Astrocyte (in vitro differentiated cells and primary cell): ENCODE measurements around the gene UNKL. TPM values are rescaled to one million over a fixed set of nuclear protein-coding genes. Genes with fewer than 3 reads are reported as not detected.

Source experiments
- DNase-seq: peaks from one replicate; pipeline ENCODE4 v3.0.0-alpha.2; 2010; ENCODE audit warnings: low read depth
- FAIRE-seq: peaks from 2 replicates; lab custom pipeline; 2011; peaks lifted over from hg19 to GRCh38; lab: Jason Lieb, UNC
- H2AFZ ChIP-seq: 2 replicates; pipeline ENCODE4 v1.6.0; 2012; ENCODE audit warnings: low read depth, low read length, inconsistent platforms
- H3K27ac ChIP-seq: 2 replicates; pipeline ENCODE4 v1.5.1; 2011; ENCODE audit warnings: low read depth, low read length, inconsistent platforms
- H3K27me3 ChIP-seq: 2 replicates; pipeline ENCODE4 v1.6.0; 2011; ENCODE audit warnings: low read length, inconsistent platforms; ENCODE audit not compliant: insufficient read depth
- H3K36me3 ChIP-seq: 2 replicates; pipeline ENCODE4 v1.5.1; 2011; ENCODE audit warnings: low read length, inconsistent platforms; ENCODE audit not compliant: insufficient read depth
- H3K4me1 ChIP-seq: 2 replicates; pipeline ENCODE4 v1.5.1; 2011; ENCODE audit warnings: low read length, inconsistent platforms; ENCODE audit not compliant: insufficient read depth
- H3K4me2 ChIP-seq: 2 replicates; pipeline ENCODE4 v1.6.0; 2012; ENCODE audit warnings: low read length, inconsistent platforms
- H3K4me3 ChIP-seq: 2 replicates; pipeline ENCODE4 v1.5.1; 2011; ENCODE audit warnings: low read depth, mild to moderate bottlenecking, low read length, inconsistent platforms; ENCODE audit not compliant: insufficient read depth
- H3K79me2 ChIP-seq: 2 replicates; pipeline ENCODE4 v1.6.0; 2012; ENCODE audit warnings: mild to moderate bottlenecking, low read length, inconsistent platforms; ENCODE audit not compliant: insufficient read depth
- H3K9ac ChIP-seq: 2 replicates; pipeline ENCODE4 v1.6.0; 2012; ENCODE audit warnings: mild to moderate bottlenecking, low read length, inconsistent platforms
- H3K9me3 ChIP-seq: 2 replicates; pipeline ENCODE4 v1.5.1; 2012; ENCODE audit warnings: low read depth, mild to moderate bottlenecking, low read length, inconsistent platforms; ENCODE audit not compliant: insufficient read depth
- H4K20me1 ChIP-seq: 2 replicates; pipeline ENCODE4 v1.6.0; 2012; ENCODE audit warnings: low read length, inconsistent platforms; ENCODE audit not compliant: insufficient read depth
- H3K27ac Mint-ChIP-seq: one replicate; pipeline ENCODE4 v1.8.0; 2021; ENCODE audit warnings: mild to moderate bottlenecking, mixed read lengths; ENCODE audit not compliant: unreplicated experiment
- H3K27me3 Mint-ChIP-seq: one replicate; pipeline ENCODE4 v1.8.0; 2021; ENCODE audit warnings: low read depth, mixed read lengths; ENCODE audit not compliant: unreplicated experiment
- H3K36me3 Mint-ChIP-seq: one replicate; pipeline ENCODE4 v1.8.0; 2021; ENCODE audit warnings: low read depth, mixed read lengths; ENCODE audit not compliant: unreplicated experiment
- H3K4me1 Mint-ChIP-seq: one replicate; pipeline ENCODE4 v1.8.0; 2021; ENCODE audit warnings: low read depth, mixed read lengths; ENCODE audit not compliant: unreplicated experiment
- H3K4me3 Mint-ChIP-seq: one replicate; pipeline ENCODE4 v1.8.0; 2021; ENCODE audit warnings: mild to moderate bottlenecking, moderate library complexity, mixed read lengths; ENCODE audit not compliant: unreplicated experiment
- H3K9me3 Mint-ChIP-seq: one replicate; pipeline ENCODE4 v1.8.0; 2021; ENCODE audit warnings: mild to moderate bottlenecking, mixed read lengths; ENCODE audit not compliant: unreplicated experiment
- EZH2 ChIP-seq: IDR thresholded peaks from 2 replicates; pipeline ENCODE4 v1.6.1; 2012; ENCODE audit warnings: mild to moderate bottlenecking, low read length, inconsistent platforms; ENCODE audit not compliant: insufficient read depth
- total RNA-seq: library from RNA; stranded (reverse); gene quantifications from 2 replicates; pipeline ENCODE4 v1.2.1, GENCODE V29; 2021
- TF ChIP-seq, protein P1 (sequence below): IDR thresholded peaks from 2 replicates; pipeline ENCODE4 v1.5.1; 2011; ENCODE audit warnings: low read depth, mild to moderate bottlenecking, inconsistent platforms, low read length, moderate library complexity; ENCODE audit not compliant: insufficient read depth

Gene UNKL
- total RNA-seq, 1 donor from 2014 or later: 10.7 TPM

DNA sequence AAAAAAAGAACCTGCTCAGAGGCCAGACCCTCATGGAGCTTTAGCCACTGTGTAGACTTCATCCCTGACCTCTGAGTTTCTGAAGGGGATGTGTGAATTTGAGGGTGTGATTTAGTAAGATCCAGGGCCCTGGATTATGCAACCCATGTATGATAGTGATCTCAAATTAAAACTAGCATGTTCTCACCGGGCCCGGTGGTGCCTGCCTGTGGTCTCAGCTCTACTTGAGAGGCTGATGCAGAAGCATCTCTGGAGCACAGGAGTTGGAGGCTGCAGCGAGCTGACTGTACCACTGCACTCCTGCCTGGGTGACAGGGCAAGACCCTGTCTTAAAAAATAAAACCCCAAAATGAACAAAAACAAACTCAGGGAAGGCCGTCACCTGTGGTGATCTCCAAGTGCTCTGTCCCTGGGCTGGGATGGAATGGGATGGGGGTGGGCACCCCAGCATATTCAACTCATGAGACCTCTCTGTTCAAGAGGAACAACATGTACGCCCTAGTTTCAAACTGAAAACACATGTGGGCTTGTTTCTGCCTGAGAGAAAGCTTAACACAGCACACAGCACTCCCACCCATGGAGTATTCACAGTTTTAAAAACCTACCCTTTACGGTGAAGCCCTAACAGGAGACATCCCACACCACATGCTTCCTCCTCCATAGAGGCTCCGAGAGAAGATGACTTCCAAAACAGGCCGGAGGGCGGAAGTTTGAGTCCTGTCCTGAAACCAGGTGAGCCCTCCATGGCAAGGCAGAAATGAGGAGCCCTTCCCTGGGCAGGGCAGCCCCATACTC is 32.7 kb downstream of the UNKL start:
- no peak overlapping the region for H3K27ac ChIP-seq
- no peak for DNase-seq
- no peak for FAIRE-seq
- no peak overlapping the region for H2AFZ ChIP-seq
- no peak overlapping the region for H3K4me3 ChIP-seq
- H3K36me3 Mint-ChIP-seq: peaks cover 10% of the 10 kb centered on the region
- H3K4me1 ChIP-seq: peaks cover 11% of the 10 kb centered on the region
- H3K9me3 ChIP-seq: no peaks in the 10 kb centered on the region
- no peaks in the 10 kb centered on the region for H3K9me3 Mint-ChIP-seq
- H3K4me2 ChIP-seq: no peak overlapping the region
- H3K79me2 ChIP-seq: peaks cover 5% of the 10 kb centered on the region
- H3K9ac ChIP-seq: no peak overlapping the region
- H3K4me1 Mint-ChIP-seq: peaks cover 2% of the 10 kb centered on the region
- TF ChIP-seq, protein P1, sequence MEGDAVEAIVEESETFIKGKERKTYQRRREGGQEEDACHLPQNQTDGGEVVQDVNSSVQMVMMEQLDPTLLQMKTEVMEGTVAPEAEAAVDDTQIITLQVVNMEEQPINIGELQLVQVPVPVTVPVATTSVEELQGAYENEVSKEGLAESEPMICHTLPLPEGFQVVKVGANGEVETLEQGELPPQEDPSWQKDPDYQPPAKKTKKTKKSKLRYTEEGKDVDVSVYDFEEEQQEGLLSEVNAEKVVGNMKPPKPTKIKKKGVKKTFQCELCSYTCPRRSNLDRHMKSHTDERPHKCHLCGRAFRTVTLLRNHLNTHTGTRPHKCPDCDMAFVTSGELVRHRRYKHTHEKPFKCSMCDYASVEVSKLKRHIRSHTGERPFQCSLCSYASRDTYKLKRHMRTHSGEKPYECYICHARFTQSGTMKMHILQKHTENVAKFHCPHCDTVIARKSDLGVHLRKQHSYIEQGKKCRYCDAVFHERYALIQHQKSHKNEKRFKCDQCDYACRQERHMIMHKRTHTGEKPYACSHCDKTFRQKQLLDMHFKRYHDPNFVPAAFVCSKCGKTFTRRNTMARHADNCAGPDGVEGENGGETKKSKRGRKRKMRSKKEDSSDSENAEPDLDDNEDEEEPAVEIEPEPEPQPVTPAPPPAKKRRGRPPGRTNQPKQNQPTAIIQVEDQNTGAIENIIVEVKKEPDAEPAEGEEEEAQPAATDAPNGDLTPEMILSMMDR: no peak
- no peak for TF ChIP-seq EZH2
- H3K36me3 ChIP-seq: no peaks in the 10 kb centered on the region
- H4K20me1 ChIP-seq: peaks cover 14% of the 10 kb centered on the region
- H3K4me3 Mint-ChIP-seq: no peak overlapping the region
- H3K27me3 Mint-ChIP-seq: peaks cover 3% of the 10 kb centered on the region
- no peak overlapping the region for H3K27ac Mint-ChIP-seq
- H3K27me3 ChIP-seq: no peaks in the 10 kb centered on the region

- peaks cover 2% of the 10 kb centered on the region for H3K4me1 Mint-ChIP-seq
- H3K27me3 Mint-ChIP-seq: peaks cover 3% of the 10 kb centered on the region
- Histone ChIP-seq H2AFZ (no peak overlapping the region), H3K4me1 (peaks cover 11% of the 10 kb centered on the region), H3K79me2 (peaks cover 5% of the 10 kb centered on the region), H3K4me3 (no peak overlapping the region), H3K4me2 (peak overlapping the region; percentile 92), H4K20me1 (peaks cover 22% of the 10 kb centered on the region), H3K9ac (no peak overlapping the region), H3K9me3 (no peaks in the 10 kb centered on the region), H3K27ac (no peak overlapping the region), H3K27me3 (no peaks in the 10 kb centered on the region), H3K36me3 (no peaks in the 10 kb centered on the region)
- H3K36me3 Mint-ChIP-seq: peaks cover 6% of the 10 kb centered on the region
- no peak overlapping the region for H3K27ac Mint-ChIP-seq
- H3K9me3 Mint-ChIP-seq: no peaks in the 10 kb centered on the region
- DNase-seq (no peak), FAIRE-seq (no peak)
- peak overlapping the region; percentile 79 for H3K4me3 Mint-ChIP-seq
- TF ChIP-seq EZH2: no peak
- TF ChIP-seq, protein P1: no peak
These were observed 34.3 kb downstream of the UNKL start for GRCh38 chr16:1380195-1380594.
